22Rv1 (cell line): ENCODE data around the gene CCDC28A.

Experiments used
- H3K27ac ChIP-seq: fragments of 450-650 bp; 2 replicates; pipeline ENCODE4 v1.5.1; 2017
- ZFX ChIP-seq: fragments of 450-650 bp; IDR thresholded peaks from 2 replicates; pipeline ENCODE4 v1.6.1; 2017; ENCODE audit warnings: antibody characterized with exemption, borderline replicate concordance
- TF ChIP-seq, protein P1 (sequence below): fragments of 450-650 bp; IDR thresholded peaks from 2 replicates; pipeline ENCODE4 v1.5.1; 2017; ENCODE audit warnings: mild to moderate bottlenecking

CCDC28A gene

DNA sequence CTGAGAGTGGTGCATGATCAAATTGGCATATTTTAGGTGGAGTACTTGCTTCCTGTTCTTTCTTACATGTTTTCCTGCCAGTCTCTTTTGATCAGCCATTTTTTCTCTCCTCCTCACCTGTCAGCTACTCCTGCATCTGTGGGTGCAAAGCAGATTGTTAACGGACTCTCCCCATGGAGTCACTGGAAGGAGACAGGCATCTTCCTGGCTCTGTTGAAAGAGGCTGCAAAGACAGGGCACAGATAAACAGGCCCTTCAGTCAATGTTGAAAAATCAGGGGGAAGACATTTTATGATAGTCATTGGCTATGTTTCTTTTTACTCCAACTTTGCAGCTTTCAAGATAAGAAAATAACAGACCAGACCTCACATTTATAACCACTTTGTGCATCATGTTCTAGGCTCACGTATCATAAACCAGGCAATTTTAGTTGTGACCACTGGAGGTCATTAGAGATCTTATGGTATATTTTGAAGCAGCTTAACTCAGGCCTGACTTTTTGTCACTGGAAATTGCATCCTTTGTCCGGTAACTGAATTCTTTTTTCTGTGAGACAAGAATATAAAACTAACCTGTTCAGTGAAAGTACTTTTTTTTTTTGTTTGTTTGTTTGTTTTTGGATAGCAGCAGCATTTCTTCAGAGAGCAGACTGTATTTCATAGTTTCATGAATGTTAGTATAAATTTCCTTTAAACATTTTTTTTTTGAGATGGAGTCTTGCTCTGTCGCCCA lies 42.4 kb downstream of the CCDC28A start:
- H3K27ac ChIP-seq: no peak overlapping the region

DNA sequence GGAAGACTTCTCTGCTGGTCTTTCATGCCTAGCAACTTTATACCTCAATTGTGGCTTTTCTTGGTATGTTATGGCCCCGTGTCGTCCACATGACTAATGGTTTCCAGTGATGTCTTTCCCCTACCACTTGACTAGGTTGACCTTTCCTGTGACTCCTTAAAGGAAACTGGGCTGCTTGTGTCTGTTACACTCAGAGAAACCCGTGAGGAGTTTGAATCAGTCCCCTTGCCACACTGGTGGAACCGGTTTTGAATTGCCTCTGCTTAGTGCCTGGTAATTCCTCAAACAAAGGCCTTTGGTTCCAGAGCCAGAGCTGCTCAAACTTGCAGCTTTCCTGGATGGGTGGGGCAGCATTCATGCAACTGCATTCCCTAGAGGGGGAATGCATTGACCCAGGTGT lies 44.2 kb downstream of the CCDC28A start:
- peak overlapping the region; percentile 82 for H3K27ac ChIP-seq
- TF ChIP-seq, protein P1, sequence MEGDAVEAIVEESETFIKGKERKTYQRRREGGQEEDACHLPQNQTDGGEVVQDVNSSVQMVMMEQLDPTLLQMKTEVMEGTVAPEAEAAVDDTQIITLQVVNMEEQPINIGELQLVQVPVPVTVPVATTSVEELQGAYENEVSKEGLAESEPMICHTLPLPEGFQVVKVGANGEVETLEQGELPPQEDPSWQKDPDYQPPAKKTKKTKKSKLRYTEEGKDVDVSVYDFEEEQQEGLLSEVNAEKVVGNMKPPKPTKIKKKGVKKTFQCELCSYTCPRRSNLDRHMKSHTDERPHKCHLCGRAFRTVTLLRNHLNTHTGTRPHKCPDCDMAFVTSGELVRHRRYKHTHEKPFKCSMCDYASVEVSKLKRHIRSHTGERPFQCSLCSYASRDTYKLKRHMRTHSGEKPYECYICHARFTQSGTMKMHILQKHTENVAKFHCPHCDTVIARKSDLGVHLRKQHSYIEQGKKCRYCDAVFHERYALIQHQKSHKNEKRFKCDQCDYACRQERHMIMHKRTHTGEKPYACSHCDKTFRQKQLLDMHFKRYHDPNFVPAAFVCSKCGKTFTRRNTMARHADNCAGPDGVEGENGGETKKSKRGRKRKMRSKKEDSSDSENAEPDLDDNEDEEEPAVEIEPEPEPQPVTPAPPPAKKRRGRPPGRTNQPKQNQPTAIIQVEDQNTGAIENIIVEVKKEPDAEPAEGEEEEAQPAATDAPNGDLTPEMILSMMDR: no peak
- no peak for TF ChIP-seq ZFX

More for the DNA sequence above, 42.4 kb downstream of the CCDC28A start:
- TF ChIP-seq, protein P1: peak; percentile 84
- no peak for TF ChIP-seq ZFX

DNA sequence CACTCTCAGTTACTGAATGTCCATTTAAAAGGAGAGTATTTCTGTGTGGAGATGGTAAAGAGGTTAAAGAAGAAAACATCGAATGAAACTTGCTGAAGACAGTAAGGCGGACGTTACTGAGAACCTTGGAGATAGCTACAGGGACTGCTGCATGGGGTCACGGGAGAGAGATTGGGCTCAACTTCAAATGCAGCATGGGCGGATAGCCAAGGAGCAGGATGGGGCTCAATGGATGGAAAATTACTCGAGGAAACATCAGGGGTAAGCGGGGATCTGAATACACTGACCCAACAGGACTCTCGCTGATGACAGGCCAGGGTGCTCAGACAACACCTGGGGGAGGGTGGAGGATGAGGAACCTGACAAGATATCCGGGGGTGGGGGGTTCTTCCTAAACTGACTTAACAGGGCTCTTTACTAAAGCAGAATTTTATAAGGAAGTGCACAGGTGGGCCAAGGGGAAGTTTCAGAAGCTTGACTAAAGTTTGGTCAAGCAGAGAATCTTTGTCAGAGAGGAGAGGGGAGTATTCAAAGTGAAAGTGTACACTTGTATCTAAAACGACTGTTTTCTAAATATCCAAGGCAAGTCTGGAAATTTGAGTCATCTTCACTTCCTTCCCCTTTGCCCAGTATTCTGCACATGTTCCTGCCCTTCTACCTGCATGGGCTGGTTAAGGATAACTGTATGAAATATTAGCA lies 45.1 kb downstream of the CCDC28A start:
- peak overlapping the region; percentile 82 for H3K27ac ChIP-seq

DNA sequence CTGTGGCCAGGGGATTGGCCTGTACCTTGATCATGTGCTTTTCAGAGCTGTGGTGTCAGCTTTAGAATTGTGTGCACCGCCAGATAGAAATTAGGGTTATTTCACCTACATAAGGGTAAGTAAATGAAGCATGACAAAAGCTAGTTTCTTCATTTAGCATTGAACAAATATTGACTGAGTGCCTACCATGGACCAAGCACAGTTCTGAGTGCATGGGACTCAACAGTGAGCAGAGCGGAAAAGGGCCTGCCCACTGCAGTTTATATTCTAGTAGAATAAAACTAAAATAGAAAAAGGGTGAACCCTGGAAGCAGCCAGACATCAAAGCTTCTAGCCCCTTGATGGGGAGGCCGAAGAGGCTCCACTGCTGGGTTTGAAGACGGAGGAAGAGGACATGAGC lies 48.0 kb downstream of the CCDC28A start:
- no peak overlapping the region for H3K27ac ChIP-seq
- TF ChIP-seq ZFX: no peak
- TF ChIP-seq, protein P1: no peak

More for the DNA sequence above, 45.1 kb downstream of the CCDC28A start:
- TF ChIP-seq ZFX: no peak
- TF ChIP-seq, protein P1: no peak

DNA sequence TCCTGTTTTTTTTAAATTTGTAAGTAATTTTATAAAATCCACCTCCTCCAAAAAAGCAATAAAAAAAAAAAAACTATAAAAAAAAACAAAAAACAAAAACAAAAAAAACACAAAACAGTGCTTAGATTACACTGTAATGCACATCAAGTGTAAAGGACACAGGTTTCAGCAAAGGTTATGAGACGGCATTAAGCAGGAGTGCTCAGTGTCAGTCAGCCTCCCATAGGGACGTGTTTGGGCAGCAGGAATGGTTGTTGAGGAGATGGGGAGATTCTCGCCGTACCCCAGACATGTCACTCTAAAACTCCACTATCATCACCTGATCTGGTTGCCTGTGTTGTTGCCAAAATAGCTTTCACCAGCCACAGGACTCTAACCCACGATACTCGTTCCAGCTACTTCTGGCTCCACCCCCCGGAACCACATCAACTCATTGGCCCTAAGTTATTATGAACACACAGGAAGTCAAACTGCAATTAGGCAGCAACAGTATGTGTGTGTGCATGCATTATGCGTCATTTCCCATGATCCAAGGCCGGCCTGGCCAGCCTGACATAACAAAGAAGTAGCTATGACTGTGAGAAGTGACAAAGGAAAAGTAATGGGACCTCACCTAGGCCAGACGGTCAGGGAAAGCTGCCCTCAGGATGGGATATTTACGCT lies 51.0 kb downstream of the CCDC28A start:
- TF ChIP-seq, protein P1: no peak
- no peak for TF ChIP-seq ZFX
- no peak overlapping the region for H3K27ac ChIP-seq

DNA sequence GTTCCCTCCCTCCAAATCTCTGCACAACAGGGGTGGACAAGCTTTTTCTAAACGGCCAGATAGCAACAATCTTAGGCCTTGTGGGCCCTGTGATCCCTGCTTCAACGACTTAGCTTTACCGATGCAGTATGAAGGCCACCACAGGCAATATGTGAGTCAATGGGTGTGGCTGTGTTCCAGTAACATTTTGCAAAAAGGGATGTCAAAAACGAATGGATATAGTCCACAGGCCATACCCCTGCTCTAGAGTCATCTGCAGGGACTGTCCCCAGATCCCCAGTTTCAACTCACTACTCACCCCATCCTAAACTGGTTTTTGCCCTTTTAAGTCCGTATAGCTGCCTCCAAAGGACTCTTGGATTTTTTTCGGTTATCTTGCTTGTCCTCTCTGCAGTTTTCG lies 56.7 kb downstream of the CCDC28A start:
- no peak overlapping the region for H3K27ac ChIP-seq
- TF ChIP-seq ZFX: no peak
- TF ChIP-seq, protein P1: no peak
